ENCODE data around the gene MON2. TPM values are rescaled to one million over a fixed set of nuclear protein-coding genes. Genes with fewer than 3 reads are reported as not detected.
"Not testable (repeated sequence)": the region's sequence is repeated elsewhere in the genome, so short reads cannot be mapped to it uniquely, and the experiment has no call there.

Gene MON2, protein sequence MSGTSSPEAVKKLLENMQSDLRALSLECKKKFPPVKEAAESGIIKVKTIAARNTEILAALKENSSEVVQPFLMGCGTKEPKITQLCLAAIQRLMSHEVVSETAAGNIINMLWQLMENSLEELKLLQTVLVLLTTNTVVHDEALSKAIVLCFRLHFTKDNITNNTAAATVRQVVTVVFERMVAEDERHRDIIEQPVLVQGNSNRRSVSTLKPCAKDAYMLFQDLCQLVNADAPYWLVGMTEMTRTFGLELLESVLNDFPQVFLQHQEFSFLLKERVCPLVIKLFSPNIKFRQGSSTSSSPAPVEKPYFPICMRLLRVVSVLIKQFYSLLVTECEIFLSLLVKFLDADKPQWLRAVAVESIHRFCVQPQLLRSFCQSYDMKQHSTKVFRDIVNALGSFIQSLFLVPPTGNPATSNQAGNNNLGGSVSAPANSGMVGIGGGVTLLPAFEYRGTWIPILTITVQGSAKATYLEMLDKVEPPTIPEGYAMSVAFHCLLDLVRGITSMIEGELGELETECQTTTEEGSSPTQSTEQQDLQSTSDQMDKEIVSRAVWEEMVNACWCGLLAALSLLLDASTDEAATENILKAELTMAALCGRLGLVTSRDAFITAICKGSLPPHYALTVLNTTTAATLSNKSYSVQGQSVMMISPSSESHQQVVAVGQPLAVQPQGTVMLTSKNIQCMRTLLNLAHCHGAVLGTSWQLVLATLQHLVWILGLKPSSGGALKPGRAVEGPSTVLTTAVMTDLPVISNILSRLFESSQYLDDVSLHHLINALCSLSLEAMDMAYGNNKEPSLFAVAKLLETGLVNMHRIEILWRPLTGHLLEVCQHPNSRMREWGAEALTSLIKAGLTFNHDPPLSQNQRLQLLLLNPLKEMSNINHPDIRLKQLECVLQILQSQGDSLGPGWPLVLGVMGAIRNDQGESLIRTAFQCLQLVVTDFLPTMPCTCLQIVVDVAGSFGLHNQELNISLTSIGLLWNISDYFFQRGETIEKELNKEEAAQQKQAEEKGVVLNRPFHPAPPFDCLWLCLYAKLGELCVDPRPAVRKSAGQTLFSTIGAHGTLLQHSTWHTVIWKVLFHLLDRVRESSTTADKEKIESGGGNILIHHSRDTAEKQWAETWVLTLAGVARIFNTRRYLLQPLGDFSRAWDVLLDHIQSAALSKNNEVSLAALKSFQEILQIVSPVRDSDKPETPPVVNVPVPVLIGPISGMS (N-terminal part only)
- total RNA-seq, result 37.0 and 39.7 TPM in 2 replicates

DNA sequence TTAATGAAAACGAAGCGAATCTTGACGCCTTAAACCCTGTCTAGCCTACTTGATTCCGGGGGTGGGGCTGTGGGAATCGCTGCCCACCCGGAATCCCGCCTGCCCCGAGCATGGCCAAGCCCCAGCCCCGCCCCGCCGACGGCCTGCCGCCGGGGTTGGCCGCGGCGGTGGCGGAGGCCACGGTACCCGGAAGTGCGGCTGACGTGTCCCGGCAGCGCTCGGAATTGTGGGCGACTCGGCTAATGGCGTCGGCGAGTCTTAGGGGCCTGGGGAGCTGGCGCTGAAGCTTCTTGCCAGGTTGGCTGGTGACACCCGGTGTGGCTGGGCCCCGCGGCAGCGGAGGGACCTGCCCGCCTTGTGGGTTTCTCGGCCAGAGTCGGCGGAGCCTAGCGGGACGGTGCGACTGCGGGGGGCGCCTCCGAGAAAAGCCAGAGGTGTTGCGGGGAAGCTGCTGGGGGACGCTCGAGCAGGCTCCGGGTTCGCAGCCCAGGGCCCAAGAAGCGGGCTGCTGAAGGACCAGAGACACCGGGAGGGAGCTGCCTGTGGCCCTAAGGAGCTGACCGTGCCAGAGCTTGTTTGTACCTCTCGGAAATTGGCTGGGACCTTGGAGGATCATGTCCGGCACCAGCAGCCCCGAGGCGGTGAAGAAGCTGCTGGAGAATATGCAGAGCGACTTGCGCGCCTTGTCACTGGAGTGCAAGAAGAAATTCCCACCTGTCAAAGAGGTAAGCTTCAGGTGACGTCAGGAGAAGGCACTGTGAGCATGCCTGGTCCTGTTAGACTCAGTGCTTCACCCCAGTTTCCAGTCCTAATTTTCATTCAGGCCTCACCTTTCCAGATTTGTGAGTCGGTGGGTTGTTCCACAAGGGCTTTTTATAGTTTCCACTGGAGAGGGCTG is at the start of gene MON2:
MON2 (plus strand) TSS at position 233 of the 898 bp plus-strand sequence; CDS start at position 615, 382 bp downstream.
- DNase-seq, result peak; percentile 92

DNA sequence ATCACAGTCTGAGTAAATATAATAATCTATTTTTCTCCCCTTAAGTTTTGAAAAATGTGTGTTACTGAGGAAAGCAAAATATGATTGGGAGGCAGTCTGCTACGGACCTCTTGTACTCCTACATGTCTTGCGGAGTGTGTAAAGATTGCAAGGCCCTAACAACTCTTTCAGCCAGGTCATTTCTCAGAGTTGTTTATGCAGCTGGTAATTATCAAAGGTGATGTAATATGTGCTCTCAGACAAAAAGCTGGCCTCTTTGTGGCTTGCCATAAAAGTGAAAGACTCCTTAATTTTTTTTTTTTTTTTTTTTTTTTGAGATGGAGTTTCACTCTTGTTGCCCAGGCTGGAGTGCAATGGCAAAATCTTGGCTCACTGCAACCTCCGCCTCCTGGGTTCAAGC is 40.5 kb upstream of the MON2 start:
- no peak for DNase-seq

DNA sequence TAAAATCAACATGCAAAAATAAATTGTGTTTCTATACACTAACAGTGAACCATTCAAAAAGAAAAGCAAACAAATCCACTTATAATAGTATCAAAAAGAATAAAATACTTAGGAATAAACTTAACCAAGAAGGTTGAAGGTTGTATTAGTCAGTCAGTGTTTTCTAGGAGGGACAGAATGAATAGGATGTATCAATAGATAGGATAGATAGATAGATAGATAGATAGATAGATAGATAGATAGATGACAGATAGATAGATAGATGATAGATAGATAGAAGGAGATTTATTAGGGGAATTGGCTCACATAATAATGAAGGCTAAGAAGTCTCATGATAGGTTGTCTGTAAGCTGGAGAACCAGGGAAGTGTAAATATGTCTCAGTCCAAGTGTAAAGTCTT is 37.2 kb upstream of the MON2 start:
- no peak for DNase-seq

DNA sequence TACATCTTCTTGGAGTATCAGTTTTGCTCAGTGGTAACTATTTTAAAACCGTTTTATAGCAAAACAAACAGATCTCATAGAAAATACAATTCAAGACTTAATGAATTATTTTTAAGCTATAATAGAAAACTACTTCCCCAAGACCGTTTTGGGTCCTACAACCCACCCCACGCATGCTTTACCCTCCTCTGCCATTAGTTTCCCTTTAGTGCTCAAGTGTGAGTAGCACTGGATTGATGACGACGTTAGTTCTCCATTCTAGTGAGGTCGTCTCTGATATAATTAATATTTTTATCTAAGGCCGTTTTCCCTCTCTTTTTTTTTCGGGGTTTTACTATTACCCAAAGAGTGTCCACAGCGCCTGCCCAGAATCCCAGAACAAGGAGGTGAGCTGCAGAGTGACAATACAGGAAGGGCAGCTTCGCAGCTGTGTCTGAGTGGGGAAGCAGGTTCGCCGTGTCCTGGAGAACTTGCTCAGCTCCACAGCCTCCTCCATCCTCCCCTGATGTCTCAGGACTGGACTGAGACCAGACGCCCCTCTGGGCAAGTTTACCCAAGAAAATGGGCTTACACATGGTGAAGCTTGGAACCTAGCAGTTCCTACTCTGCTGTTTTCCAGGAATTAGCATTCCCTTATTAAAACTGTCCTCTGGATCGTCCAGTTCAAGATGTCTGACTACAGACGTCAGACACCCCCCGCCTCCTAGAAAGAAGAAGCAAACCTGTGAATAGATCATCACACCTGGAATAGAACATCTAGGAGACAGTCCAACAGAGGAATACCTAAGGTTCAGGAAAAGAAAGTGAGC is 31.9 kb upstream of the MON2 start:
- DNase-seq, result peak; percentile 15

DNA sequence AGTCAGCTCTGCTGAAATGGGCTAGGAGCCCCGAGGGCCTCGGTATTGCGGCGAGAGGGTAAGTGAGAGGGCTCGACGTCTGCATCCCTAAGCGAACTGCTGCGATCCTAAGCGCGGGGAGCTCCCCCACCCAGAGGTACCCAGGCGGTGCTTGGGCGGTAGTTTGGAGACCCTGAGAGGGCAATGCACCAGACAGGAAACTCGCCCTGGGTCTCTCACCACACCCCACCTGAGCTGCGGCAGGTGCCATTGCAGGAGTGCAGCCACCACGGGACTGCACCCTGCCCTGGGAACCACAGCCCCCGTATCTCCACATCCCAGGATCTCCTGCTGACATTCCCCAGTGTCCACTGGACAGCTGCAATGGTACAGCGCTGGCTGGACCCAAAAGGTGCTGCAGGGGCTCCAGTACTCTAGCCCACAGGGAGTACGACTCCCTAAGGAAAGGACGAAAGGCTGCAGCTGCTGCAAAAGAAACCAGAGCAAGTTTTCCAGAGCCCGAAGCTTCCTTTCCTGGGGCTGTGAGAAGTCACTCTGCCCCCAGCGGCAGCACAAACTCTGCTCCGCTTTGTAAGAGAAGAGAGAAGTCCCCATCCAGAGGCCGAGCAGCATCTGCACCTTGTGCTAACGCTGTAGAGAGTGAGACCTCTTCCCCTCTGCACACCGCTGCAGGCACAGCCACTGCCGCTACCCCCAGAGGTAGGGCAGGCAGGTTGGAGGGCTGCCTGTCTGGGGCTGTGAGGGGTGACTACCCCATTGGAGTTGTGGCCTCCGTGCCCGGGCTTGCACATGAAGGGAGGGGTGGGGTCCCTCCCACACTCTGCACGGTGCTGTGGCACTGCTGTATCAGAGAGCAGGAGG is 31.1 kb upstream of the MON2 start:
- peak; percentile 70 for DNase-seq

DNA sequence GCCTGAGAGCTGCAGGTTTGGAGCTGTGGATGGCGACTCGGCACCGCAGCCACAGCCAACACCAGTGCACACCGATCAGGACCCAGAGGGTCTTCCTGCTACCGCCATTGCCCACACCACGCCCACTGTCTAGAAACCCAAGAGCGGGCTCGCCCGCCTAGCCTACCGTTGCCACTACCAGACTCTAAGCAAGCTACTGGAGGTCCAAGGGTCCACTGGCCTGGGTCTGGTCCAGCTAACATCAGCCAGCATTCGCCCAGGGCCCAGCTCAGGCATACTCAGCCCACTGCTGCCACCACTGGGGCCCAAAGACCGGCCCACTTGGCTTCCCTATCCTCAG is 30.5 kb upstream of the MON2 start:
- DNase-seq, result no peak

DNA sequence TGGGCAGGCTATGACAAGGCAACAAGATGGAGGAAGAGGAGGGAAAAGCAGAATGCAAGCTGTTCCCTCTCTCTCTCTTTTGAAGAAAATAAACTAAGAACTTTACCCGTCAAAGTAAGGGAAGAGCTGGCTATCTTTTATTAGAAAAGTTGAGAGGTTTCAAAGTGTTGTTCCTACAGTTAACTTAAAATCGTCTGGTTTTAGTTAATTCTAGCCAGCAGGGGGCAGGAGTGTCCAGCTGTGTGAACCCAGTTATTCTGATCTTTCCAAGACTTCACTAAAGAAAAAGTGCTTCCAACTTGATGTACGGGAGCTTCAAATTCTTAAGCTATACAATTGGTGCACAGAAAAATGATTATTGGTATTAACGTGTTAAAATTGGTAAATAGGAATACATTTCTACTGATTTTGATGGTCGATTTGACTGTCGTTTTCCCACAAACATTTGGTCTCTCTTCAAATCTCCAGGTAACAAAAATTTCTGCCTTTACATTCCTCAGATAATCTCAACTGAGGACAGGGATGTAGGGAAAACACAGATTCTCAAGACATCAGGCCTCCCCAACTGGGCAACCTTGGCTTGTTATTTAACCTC is 28.4 kb upstream of the MON2 start:
- DNase-seq, result peak; percentile 76

DNA sequence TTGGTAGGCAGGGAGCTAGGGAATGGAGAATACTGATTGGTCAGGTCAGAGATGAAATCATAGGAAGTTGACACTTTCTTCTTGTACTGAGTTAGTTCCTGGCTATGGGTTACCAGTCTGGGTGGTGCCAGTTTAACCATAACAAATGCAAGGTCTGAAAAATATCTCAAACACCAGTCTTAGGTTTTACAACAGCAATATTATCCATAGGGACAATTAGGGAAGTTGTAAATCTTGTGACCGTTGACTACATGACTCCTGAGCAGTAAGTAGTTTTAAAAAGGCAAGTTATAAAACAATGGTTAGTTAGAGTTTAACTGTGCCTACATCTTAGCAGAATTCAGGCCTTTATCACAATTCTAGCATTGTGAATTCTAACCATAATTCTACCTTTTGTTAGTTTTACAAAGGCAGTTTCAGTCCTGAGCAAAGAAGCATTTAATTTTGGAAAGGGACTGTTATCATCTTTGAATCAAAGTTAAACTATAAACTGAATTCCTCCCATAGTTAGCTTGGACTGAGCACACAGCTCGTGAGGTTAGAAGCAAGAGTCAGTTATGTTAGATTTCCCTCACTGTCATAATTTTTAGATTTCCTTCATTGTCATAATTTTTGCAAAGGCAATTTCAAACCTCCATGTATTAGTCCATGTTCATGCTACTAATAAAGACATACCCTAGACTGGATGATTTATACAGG is 19.7 kb upstream of the MON2 start:
- no peak for DNase-seq

DNA sequence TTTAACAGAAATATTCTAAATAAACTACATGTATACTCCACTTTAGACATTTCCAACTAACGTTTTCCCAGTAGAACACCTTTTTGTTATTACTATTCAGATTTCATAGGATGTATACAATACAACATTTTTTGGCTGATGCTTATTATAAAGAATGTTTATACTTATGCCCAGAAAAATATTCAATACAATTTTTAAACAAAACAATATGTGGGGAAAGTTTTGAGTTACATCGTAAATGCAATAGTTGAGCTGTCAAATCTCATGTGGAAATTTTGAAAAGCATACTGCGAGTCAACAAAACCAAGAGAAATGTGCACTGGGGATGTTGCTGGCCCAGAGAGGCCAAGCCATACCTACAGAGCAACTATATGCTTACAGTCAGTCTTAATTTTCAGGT is 18.2 kb upstream of the MON2 start:
- no peak for DNase-seq

DNA sequence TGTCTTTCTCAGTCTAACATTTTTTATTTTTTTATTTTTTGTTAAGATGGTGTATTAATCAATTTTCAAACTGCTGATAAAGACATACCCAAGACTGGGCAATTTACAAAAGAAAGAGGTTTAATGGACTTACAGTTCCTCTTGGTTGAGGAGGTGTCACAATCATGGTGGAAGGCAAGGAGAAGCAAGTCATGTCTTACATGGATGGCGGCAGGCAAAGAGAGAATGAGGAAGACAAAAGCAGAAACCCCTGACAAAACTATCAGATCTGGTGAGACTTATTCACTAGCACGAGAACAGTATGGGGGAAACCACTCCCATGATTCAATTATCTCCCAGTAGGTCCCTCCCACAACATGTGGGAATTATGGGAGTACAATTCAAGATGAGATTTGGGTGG is 11.2 kb upstream of the MON2 start:
- DNase-seq, result not testable (repeated sequence)

DNA sequence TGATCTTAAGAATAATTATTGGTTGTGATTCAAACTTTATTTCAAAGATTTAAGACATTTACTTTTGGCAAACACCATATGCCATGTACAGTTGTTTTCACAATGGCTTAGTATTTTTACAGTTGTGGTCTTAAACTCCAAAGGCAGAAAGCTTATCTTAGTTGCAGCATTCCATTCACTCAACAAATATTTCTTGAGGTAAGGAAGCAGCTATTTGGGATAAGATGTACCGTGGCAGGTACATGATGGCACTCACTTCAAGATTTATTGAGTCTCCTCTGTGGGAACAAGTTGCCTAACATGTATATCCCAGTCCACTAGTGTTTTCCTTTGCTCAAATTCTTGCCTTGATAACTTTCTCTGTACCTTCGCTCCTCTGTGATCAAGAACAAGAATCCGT is 8.0 kb upstream of the MON2 start:
- DNase-seq, result no peak

DNA sequence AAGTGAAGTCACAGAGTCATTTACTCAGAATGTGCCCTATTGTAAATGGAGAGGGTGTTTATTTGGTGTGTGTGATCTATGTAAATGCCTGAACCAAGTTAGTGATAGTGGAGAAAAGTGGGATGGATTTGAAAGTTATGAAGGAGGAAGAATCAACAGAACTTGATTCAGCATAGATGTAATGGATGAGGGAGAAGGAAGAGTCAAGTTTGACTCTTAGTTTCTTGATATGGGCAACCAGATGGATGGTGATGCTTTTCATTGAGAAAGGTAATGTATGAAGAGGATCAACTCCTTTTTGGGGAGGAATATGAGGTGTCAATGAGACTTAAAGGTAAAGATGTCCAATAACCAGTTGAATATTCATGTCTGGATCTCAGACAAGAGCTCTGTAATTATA is 6.7 kb upstream of the MON2 start:
- DNase-seq, result no peak

DNA sequence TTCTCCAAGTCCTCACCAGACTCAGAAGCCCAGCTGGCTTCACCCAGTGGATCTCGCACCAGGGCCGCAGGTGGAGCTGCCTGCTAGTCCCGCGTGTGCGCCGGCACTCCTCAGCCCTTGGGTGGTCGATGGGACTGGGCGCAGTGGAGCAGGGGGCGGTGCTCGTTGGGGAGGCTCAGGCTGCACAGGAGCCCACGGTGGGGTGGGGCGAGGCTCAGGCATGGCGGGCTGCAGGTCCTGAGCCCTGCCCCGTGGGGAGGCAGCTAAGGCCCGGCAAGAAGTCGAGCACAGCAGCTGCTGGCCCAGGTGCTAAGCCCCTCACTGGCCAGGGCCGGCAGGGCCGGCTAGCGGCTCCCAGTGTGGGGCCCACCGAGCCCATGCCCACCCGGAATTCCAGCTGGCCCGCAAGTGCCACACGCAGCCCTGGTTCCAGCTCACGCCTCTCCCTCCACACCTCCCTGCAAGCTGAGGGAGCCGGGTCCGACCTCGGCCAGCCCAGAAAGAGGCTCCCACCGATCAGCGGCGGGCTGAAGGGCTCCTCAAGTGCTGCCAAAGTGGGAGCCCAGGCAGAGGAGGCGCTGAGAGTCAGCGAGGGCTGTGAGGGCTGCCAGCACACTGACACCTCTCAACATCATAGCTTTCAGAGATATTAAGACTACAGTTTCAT is 5.3 kb upstream of the MON2 start:
- not testable (repeated sequence) for DNase-seq

DNA sequence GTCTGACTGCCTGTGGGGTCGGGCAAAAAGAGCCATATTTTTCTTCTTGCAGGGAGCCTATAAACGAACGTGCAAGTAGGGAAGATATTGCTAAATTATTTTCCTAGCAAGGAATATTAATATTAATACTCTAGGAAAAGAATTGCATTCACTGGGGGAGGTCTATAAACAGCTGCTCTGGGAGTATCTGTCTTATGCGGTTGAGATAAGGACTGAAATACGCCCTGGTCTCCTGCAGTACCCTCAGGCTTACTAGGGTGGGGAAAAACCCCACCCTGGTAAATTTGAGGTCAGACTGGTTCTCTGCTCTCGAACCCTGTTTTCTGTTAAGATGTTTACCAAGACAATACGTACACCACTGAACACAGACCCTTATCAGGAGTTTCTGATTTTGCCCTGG is 3.4 kb upstream of the MON2 start:
- DNase-seq, result not testable (repeated sequence)

DNA sequence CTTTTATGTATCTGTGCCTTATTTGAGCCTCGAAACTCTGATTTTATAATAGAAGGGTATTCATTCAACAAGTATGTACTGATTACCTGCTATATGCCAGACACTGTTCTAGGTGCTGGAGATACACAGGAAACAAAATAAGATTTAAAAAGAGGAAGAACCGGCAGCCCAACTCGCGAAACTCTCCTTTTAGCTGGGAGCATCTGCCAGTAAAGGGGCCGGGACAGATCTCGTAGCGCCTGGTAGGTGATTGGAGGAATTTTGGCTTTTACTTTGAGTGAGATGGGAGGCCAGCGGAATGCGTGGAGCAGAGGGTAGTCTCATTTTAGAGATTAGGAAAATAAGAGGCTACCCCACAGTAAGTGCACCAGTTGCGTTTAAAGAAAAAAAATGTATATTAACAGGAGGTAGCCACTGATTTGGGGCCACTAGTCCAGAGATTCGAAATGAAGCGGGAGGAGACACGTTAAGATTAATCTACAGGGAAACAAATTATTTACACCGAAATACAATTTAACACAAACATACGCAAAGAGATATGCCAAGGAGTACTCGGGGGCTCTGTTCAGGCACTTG is 520 bp upstream of the MON2 start:
- peak; percentile 45 for DNase-seq

DNA sequence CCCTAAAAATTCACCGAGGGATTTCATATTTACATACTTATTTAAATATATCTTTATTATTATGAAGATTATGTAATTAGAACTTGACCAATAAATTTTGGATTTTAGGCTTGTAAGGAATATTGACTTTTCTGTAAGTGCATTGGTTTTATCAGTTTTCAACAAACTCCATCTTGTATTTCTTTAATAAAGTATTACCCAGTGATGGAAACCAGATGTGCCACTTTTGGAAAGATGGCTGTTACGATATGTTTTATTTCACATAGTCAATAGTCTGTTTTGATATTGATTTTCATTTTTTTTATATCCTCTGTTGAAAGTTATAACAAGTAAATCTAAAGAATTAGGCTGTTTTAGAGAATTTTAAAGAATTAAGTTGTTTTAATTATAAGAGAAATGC is 1.8 kb downstream of the MON2 start:
- no peak for DNase-seq

DNA sequence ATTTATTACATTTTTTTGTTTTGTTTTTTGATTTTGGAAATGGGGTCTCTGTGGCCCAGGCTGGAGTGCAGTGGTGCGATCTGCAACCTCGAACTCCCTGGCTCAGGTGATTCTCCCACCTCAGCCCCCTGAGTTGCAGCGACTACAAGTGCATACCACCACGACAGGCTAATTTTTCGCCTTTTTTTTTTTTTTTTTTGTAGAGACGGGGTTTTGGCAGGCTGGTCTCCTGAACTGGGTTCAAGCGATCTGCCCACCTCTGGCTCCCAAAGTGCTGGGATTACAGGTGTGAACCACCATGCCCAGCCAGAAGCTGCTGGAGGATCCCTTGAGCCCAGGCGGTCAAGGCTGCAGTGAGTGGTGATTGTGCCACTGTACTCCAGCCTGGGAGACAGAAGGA is 2.3 kb downstream of the MON2 start:
- DNase-seq, result no peak

DNA sequence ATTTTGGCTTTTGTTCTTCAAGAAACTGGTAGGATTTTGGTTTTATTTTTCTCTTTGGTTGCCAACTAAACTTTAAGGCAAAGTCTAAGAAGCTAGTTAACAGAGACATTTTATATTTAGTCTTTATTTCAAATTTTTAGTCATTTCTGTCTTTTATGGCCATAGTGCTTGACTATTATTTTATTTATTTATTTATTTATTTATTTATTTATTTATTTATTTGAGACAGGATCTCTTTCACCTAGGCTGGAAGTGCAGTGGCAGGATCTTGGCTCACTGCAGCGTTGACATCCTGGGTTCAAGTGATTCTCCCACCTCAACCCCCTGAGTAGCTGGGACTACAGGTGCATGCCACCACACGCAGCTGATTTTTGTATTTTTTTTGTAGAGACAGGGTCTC is 3.1 kb downstream of the MON2 start:
- no peak for DNase-seq

Data from dermis blood vessel endothelial cell (primary cell).